K562 (cell line): ENCODE measurements around the gene PGA3.

Source experiments
- ARNT ChIP-seq, 2 experiments: fragments of 450-650 bp; IDR thresholded peaks; 2 replicates each; pipeline ENCODE4 v1.6.1; 2016; ENCODE audit warnings: mild to moderate bottlenecking in 1 of 2
- JUNB ChIP-seq: fragments of 450-650 bp; formaldehyde crosslinking; conservative IDR thresholded peaks from 2 replicates; pipeline ENCODE4 v1.4.0; 2020; ENCODE audit warnings: mild to moderate bottlenecking

DNA sequence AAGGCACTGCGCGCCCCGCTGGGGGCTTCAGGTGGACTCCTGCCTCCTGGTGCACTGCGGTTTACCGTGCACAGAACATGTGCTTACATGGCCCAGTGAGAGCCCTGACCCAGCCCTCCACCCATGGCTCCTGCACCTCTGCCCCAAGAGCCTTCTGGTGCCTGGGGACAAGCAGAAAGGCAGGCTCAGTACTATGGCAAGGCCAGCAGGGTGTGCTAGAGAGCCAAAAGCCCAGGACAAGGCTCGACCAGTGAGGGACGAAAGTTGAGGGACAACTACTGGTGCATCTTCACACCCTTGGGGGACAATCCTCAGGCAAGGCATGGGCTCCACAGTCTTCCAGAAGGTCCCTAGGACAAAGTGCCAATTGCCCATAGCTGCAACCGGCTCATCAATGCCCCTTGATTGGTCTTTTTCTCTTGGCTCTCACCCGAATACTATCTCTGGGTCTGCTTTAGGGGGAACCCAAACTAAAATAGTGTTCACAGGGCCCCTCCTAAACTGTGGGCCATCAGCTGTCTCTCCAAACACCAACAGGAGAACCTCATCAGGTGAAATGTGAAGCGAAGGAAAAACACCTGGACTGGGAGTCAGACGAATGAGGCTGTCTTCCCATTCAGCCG lies 51.2 kb downstream of the PGA3 start:
- TF ChIP-seq JUNB (no peak), ARNT (IDR thresholded peaks at IDR 0.05) (no peak)
